ENCODE data around the gene C2orf76.

The C2orf76 gene

GRCh38 chr2:119266091-119266589 is 100.5 kb downstream of the C2orf76 start:
- no peak for TF ChIP-seq REST (IDR thresholded peaks at IDR 0.05; ENCODE audit: low read depth)
- TF ChIP-seq RAD21 (IDR thresholded peaks at IDR 0.05; ENCODE audit: low read depth) = no peak
- no peak for TF ChIP-seq NFIC (IDR thresholded peaks at IDR 0.05)
- no peak for TF ChIP-seq CREB1 (IDR thresholded peaks at IDR 0.05; ENCODE audit: low read depth)
- TF ChIP-seq TCF12 (IDR thresholded peaks at IDR 0.05; ENCODE audit: low read depth) = no peak
- TF ChIP-seq, protein P1, sequence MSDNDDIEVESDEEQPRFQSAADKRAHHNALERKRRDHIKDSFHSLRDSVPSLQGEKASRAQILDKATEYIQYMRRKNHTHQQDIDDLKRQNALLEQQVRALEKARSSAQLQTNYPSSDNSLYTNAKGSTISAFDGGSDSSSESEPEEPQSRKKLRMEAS (IDR thresholded peaks at IDR 0.05) = no peak
- no peak for TF ChIP-seq TEAD4 (IDR thresholded peaks at IDR 0.05)

DNA sequence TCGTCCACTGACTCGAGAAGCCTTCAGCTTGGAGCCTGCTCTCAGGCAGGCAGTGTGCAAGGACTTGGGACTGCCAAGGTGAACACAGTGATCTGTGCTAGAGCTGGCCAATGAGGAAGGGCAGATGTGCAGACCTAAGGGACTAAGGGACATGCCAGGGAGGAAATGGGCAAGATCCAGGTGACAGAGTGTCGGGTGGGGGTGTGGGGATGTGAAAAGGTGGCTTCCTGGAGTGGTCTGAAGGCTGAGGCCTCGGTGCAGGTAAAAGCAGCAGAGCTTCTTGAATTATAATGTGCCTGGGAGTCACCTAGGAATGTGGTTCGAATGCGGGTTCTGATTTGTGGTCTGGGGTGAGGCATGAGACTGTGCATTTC is 101.0 kb downstream of the C2orf76 start:
- TF ChIP-seq USF1 (IDR thresholded peaks at IDR 0.05) (no peak), YY1 (IDR thresholded peaks at IDR 0.05; ENCODE audit: low read depth) (no peak), RAD21 (IDR thresholded peaks at IDR 0.05; ENCODE audit: low read depth) (no peak), CEBPB (IDR thresholded peaks at IDR 0.05) (no peak), REST (IDR thresholded peaks at IDR 0.05; ENCODE audit: low read depth) (no peak), TAF1 (IDR thresholded peaks at IDR 0.05; ENCODE audit: low read depth) (no peak), EP300 (IDR thresholded peaks at IDR 0.05; ENCODE audit: borderline replicate concordance) (no peak), NFIC (IDR thresholded peaks at IDR 0.05) (no peak), ZBTB7A (IDR thresholded peaks at IDR 0.05; ENCODE audit: low read depth) (no peak), TCF12 (IDR thresholded peaks at IDR 0.05; ENCODE audit: low read depth) (no peak), TEAD4 (IDR thresholded peaks at IDR 0.05) (no peak), EGR1 (IDR thresholded peaks at IDR 0.05) (no peak), CREB1 (IDR thresholded peaks at IDR 0.05; ENCODE audit: low read depth) (no peak), FOXM1 (IDR thresholded peaks at IDR 0.05; ENCODE audit: borderline replicate concordance, low read depth) (no peak)
- TF ChIP-seq, protein P1 (IDR thresholded peaks at IDR 0.05) = no peak

DNA sequence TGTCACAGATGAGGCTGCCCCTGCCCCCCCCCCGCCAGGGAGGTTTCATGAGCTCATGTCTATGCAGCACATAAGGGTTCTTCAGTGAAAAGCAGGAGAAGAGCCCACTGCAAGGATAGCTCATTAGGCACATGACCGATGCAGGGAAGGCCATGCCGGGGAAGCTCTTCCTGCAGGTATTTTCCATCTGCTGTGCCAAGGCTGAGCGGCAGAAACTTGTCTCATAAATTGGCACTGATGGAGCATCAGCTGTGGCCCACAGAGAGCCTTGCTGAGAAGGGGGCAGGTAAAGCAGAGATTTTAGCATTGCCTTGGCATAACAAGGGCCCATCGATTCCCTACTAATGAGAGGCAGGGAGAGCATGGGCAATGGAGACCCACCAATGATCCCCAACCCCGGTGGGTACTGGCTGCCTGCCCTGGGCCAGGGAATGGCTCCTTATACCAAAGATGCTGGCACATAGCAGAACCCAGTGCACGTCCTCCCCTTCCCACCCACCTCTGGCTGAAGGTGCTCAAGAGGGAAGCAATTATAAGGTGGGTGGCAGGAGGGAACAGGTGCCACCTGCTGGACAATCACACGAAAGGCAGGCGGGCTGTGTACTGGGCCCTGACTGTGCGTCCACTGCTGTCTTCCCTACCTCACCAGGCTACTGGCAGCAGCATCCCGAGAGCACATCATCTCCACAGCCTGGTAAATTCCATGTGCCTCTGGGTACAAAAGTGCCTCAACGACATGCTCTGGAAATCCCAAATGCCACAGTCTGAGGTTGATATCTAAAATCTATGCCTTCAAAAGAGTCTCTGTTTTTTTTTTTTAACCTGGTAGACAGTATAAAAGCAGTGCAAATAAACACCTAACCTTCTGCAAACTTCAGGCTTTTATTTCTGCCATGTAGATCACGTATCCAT is 101.6 kb downstream of the C2orf76 start:
- TF ChIP-seq TCF12 (IDR thresholded peaks at IDR 0.05; ENCODE audit: low read depth) = no peak
- TF ChIP-seq RAD21 (IDR thresholded peaks at IDR 0.05; ENCODE audit: low read depth) = peak; percentile 84

DNA sequence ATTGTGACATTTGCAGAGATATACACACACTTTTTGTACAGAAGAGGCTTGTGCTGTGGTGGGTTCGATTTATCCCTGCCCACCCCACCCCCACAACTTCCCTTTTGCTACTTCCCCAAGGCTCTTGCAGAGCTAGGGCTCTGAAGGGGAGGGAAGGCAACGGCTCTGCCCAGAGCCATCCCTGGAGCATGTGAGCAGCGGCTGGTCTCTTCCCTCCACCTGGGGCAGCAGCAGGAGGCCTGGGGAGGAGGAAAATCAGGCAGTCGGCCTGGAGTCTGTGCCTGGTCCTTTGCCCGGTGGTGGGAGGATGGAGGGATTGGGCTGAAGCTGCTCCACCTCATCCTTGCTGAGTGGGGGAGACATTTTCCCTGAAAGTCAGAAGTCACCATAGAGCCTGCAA is 103.0 kb downstream of the C2orf76 start:
- no peak for TF ChIP-seq RAD21 (IDR thresholded peaks at IDR 0.05; ENCODE audit: low read depth)
- no peak for TF ChIP-seq TEAD4 (IDR thresholded peaks at IDR 0.05)
- TF ChIP-seq TCF12 (IDR thresholded peaks at IDR 0.05; ENCODE audit: low read depth) = no peak
- no peak for TF ChIP-seq FOXM1 (IDR thresholded peaks at IDR 0.05; ENCODE audit: borderline replicate concordance, low read depth)
- TF ChIP-seq TAF1 (IDR thresholded peaks at IDR 0.05; ENCODE audit: low read depth) = no peak
- TF ChIP-seq CEBPB (IDR thresholded peaks at IDR 0.05) = no peak
- TF ChIP-seq USF1 (IDR thresholded peaks at IDR 0.05) = no peak
- TF ChIP-seq, protein P1 (IDR thresholded peaks at IDR 0.05) = no peak
- no peak for TF ChIP-seq EP300 (IDR thresholded peaks at IDR 0.05; ENCODE audit: borderline replicate concordance)
- TF ChIP-seq ZBTB7A (IDR thresholded peaks at IDR 0.05; ENCODE audit: low read depth) = no peak

DNA sequence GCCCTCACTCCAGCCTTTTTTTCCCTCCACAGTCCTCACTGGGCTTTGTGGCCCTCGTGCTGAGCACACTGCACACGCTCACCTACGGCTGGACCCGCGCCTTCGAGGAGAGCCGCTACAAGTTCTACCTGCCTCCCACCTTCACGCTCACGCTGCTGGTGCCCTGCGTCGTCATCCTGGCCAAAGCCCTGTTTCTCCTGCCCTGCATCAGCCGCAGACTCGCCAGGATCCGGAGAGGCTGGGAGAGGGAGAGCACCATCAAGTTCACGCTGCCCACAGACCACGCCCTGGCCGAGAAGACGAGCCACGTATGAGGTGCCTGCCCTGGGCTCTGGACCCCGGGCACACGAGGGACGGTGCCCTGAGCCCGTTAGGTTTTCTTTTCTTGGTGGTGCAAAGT is 103.6 kb downstream of the C2orf76 start:
- TF ChIP-seq FOXM1 (IDR thresholded peaks at IDR 0.05; ENCODE audit: borderline replicate concordance, low read depth) (no peak), NFIC (IDR thresholded peaks at IDR 0.05) (no peak), ZBTB7A (IDR thresholded peaks at IDR 0.05; ENCODE audit: low read depth) (no peak), REST (IDR thresholded peaks at IDR 0.05; ENCODE audit: low read depth) (no peak), CEBPB (IDR thresholded peaks at IDR 0.05) (no peak), EGR1 (IDR thresholded peaks at IDR 0.05) (no peak), TEAD4 (IDR thresholded peaks at IDR 0.05) (no peak), USF1 (IDR thresholded peaks at IDR 0.05) (no peak), EP300 (IDR thresholded peaks at IDR 0.05; ENCODE audit: borderline replicate concordance) (no peak), TAF1 (IDR thresholded peaks at IDR 0.05; ENCODE audit: low read depth) (no peak), YY1 (IDR thresholded peaks at IDR 0.05; ENCODE audit: low read depth) (no peak), RAD21 (IDR thresholded peaks at IDR 0.05; ENCODE audit: low read depth) (no peak), TCF12 (IDR thresholded peaks at IDR 0.05; ENCODE audit: low read depth) (no peak), CREB1 (IDR thresholded peaks at IDR 0.05; ENCODE audit: low read depth) (no peak)
- TF ChIP-seq, protein P1 (IDR thresholded peaks at IDR 0.05) = no peak

Measured in Ishikawa (cell line).